ENCODE data around the gene FGF5.

FGF5 gene

DNA sequence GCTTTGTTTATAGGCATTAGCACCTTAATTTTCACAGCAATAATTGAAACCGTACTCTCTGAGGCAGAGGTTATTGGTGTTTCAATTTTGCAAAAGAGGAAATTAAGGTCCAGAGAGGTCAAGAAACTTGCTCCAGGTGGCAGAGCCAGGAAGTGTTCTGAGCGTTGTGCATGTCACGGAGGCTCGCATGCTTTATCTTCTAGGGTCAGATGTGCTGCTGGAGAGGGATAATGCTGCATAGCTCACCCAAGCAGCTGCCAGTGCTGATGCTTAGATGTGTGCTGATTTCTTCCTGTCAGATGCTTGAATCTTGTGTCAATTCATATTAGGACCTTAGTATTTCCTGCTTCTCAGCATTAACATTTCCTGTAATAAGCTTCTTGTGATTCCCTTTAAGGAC, 13.0 kb upstream of the FGF5 start:
- no peaks in the 10 kb centered on the region for H3K9me3 ChIP-seq (ENCODE audit: control extremely low read depth in 1 of 5, control insufficient read depth in 4 of 5, insufficient read depth in 2 of 5, low read depth in 1 of 5, low read length in 4 of 5)
- WGBS (ENCODE audit: insufficient coverage) = 74% methylated on average over 4 of the region's 4 CpGs
- POLR2A ChIA-PET = no interaction called here
- CTCF ChIA-PET = interaction anchor here (0.7 to 0.9 kb wide), 2 partner anchors 9 to 113 kb away, joined by 3 read pairs; no protein-coding TSS in a partner anchor
- H3K4me1 ChIP-seq (ENCODE audit: control extremely low read depth in 1 of 4, control insufficient read depth in 4 of 4, insufficient read depth in 4 of 4, low read length in 3 of 4) = peaks cover 0 to 4% (median under 1%) of the 10 kb centered on the region in 4 experiments
- peaks cover 0 to 28% (median 2%) of the 10 kb centered on the region in 5 experiments for H3K27me3 ChIP-seq (replicated peaks in 2 of 5; ENCODE audit: control insufficient read depth in 4 of 5, insufficient read depth in 5 of 5, low read length in 4 of 5)
- no peak overlapping the region for H3K4me3 ChIP-seq (ENCODE audit: control insufficient read depth in 1 of 7, extremely low read depth in 1 of 7, insufficient read depth in 4 of 7, low read depth in 2 of 7, low read length in 6 of 7)
- no peaks in the 10 kb centered on the region for H3K36me3 ChIP-seq (ENCODE audit: control insufficient read depth in 4 of 4, insufficient read depth in 4 of 4, low read length in 3 of 4)
- DNase-seq = peak in 2 of 3 donors; percentile 46 to 57
- no peak overlapping the region for H3K27ac ChIP-seq (ENCODE audit: insufficient read depth in 1 of 2, low read depth in 1 of 2, low read length in 2 of 2, poor library complexity in 1 of 2, severe bottlenecking in 2 of 2)

DNA sequence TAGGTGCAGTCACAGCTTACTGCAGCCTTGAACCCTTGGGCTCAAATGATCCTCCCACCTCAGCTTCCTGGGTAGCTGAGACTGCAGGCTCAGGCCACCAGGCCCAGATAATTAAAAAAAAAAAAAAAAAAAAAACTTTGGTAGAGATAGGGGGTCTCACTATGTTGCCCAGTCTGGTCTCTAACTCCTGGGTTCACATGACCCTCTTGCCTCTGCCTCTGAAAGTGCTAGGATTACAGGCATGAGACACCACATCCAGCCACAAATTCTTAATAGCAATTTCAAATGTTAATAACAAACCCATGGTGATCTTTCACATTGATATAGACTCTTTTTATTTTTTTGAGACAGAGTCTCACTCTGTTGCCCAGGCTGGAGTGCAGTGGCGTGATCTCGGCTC, 12.3 kb upstream of the FGF5 start:
- POLR2A ChIA-PET = no interaction called here
- CTCF ChIA-PET = interaction anchor here (0.7 to 0.9 kb wide), 2 partner anchors 10 to 114 kb away, joined by 3 read pairs; no protein-coding TSS in a partner anchor
- DNase-seq = no peak
- no peak overlapping the region for H3K4me3 ChIP-seq (ENCODE audit: control insufficient read depth in 1 of 7, extremely low read depth in 1 of 7, insufficient read depth in 4 of 7, low read depth in 2 of 7, low read length in 6 of 7)
- H3K36me3 ChIP-seq (ENCODE audit: control insufficient read depth in 4 of 4, insufficient read depth in 4 of 4, low read length in 3 of 4) = no peaks in the 10 kb centered on the region
- 100% methylated on average over 2 of the region's 2 CpGs for WGBS (ENCODE audit: insufficient coverage)
- no peaks in the 10 kb centered on the region for H3K9me3 ChIP-seq (ENCODE audit: control extremely low read depth in 1 of 5, control insufficient read depth in 4 of 5, insufficient read depth in 2 of 5, low read depth in 1 of 5, low read length in 4 of 5)
- no peak overlapping the region for H3K27ac ChIP-seq (ENCODE audit: insufficient read depth in 1 of 2, low read depth in 1 of 2, low read length in 2 of 2, poor library complexity in 1 of 2, severe bottlenecking in 2 of 2)
- H3K4me1 ChIP-seq (ENCODE audit: control extremely low read depth in 1 of 4, control insufficient read depth in 4 of 4, insufficient read depth in 4 of 4, low read length in 3 of 4) = peaks cover 0 to 4% (median under 1%) of the 10 kb centered on the region in 4 experiments
- peaks cover 0 to 34% (median 2%) of the 10 kb centered on the region in 5 experiments for H3K27me3 ChIP-seq (replicated peaks in 2 of 5; ENCODE audit: control insufficient read depth in 4 of 5, insufficient read depth in 5 of 5, low read length in 4 of 5)

DNA sequence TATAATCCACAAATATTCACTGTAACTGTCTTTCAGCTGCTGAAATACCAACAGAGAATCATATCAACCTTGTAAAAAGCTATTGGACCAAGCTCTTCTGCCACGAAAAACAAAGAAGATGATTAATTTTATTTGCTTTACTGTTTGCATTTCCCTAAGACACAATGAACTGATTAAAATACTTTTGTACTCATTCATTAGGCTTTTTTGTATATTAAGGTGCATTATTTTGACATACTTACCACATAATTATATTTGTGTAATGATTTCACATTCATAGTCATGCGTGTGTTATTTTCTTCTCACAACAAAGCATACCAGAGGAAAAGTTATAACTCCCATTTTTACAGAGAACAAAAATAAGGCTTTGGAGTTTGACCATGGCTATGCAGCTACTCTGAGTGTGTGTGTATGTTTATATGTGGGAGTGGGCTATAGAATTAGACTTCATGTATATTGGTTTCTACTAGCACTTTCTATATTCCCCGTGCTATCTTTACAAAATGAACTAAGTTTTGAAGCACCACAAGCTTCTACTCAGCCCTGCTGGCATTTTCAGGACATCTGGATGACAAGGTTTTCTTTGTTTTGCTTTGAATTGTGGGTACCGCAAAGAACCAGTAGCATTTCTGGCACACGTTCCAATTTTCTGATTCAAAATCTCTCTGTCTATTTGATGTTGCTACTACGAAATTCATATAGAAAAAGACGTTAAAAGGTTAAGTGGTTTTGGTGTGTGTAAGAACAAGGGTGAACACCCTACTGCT, 11.0 kb upstream of the FGF5 start:
- Histone ChIP-seq H3K9me3 (ENCODE audit: control extremely low read depth in 1 of 5, control insufficient read depth in 4 of 5, insufficient read depth in 2 of 5, low read depth in 1 of 5, low read length in 4 of 5) (no peaks in the 10 kb centered on the region), H3K27ac (ENCODE audit: insufficient read depth in 1 of 2, low read depth in 1 of 2, low read length in 2 of 2, poor library complexity in 1 of 2, severe bottlenecking in 2 of 2) (no peak overlapping the region), H3K4me3 (ENCODE audit: control insufficient read depth in 1 of 7, extremely low read depth in 1 of 7, insufficient read depth in 4 of 7, low read depth in 2 of 7, low read length in 6 of 7) (no peak overlapping the region), H3K36me3 (ENCODE audit: control insufficient read depth in 4 of 4, insufficient read depth in 4 of 4, low read length in 3 of 4) (no peaks in the 10 kb centered on the region), H3K27me3 (replicated peaks in 2 of 5; ENCODE audit: control insufficient read depth in 4 of 5, insufficient read depth in 5 of 5, low read length in 4 of 5) (peaks cover 0 to 40% (median 4%) of the 10 kb centered on the region in 5 experiments), H3K4me1 (ENCODE audit: control extremely low read depth in 1 of 4, control insufficient read depth in 4 of 4, insufficient read depth in 4 of 4, low read length in 3 of 4) (peaks cover 0 to 4% (median under 1%) of the 10 kb centered on the region in 4 experiments)
- 60% methylated on average over 1 of the region's 7 CpGs for WGBS (ENCODE audit: insufficient coverage)
- DNase-seq = no peak
- CTCF ChIA-PET = no interaction called here
- POLR2A ChIA-PET = no interaction called here

GRCh38 chr4:80257851-80258250, 8.6 kb upstream of the FGF5 start:
- no peaks in the 10 kb centered on the region for H3K36me3 ChIP-seq (ENCODE audit: control insufficient read depth in 4 of 4, insufficient read depth in 4 of 4, low read length in 3 of 4)
- no peak overlapping the region for H3K27ac ChIP-seq (ENCODE audit: insufficient read depth in 1 of 2, low read depth in 1 of 2, low read length in 2 of 2, poor library complexity in 1 of 2, severe bottlenecking in 2 of 2)
- H3K4me1 ChIP-seq (ENCODE audit: control extremely low read depth in 1 of 4, control insufficient read depth in 4 of 4, insufficient read depth in 4 of 4, low read length in 3 of 4) = peaks cover 0 to 4% (median 0%) of the 10 kb centered on the region in 4 experiments
- POLR2A ChIA-PET = no interaction called here
- H3K9me3 ChIP-seq (ENCODE audit: control extremely low read depth in 1 of 5, control insufficient read depth in 4 of 5, insufficient read depth in 2 of 5, low read depth in 1 of 5, low read length in 4 of 5) = no peaks in the 10 kb centered on the region
- peaks cover 2 to 58% (median 8%) of the 10 kb centered on the region in 5 experiments for H3K27me3 ChIP-seq (replicated peaks in 2 of 5; ENCODE audit: control insufficient read depth in 4 of 5, insufficient read depth in 5 of 5, low read length in 4 of 5)
- no peak overlapping the region for H3K4me3 ChIP-seq (ENCODE audit: control insufficient read depth in 1 of 7, extremely low read depth in 1 of 7, insufficient read depth in 4 of 7, low read depth in 2 of 7, low read length in 6 of 7)
- CTCF ChIA-PET = interaction anchor here (0.6 kb wide), 1 partner anchor 1208 kb away, joined by 3 read pairs; no protein-coding TSS in a partner anchor
- no peak for DNase-seq

DNA sequence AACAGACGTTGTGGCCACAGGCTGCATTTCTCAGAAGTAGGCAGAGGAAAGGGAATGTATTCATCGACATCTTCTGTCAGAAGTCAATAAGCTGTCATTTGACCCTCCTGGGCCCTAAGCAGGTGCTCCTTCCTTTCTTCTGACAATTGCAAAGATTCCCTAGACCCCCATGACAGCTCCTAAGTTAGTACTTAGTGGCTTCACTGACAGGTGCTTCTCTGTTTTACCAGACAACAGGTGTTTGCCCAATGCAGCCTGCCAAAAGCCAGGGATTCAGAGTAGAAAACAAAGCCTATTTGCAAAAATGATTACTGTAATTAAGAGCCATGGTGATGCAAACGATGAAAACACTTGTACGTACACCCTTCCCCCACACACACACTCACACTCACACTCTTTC, 7.5 kb upstream of the FGF5 start:
- no peak for DNase-seq
- POLR2A ChIA-PET = no interaction called here
- WGBS (ENCODE audit: insufficient coverage) = 55% methylated on average over 4 of the region's 4 CpGs
- no peak overlapping the region for H3K4me3 ChIP-seq (ENCODE audit: control insufficient read depth in 1 of 7, extremely low read depth in 1 of 7, insufficient read depth in 4 of 7, low read depth in 2 of 7, low read length in 6 of 7)
- no peak overlapping the region for H3K27ac ChIP-seq (ENCODE audit: insufficient read depth in 1 of 2, low read depth in 1 of 2, low read length in 2 of 2, poor library complexity in 1 of 2, severe bottlenecking in 2 of 2)
- H3K4me1 ChIP-seq (ENCODE audit: control extremely low read depth in 1 of 4, control insufficient read depth in 4 of 4, insufficient read depth in 4 of 4, low read length in 3 of 4) = peaks cover 0 to 5% (median 2%) of the 10 kb centered on the region in 4 experiments
- peaks cover 2 to 70% (median 16%) of the 10 kb centered on the region in 5 experiments for H3K27me3 ChIP-seq (replicated peaks in 2 of 5; ENCODE audit: control insufficient read depth in 4 of 5, insufficient read depth in 5 of 5, low read length in 4 of 5)
- H3K36me3 ChIP-seq (ENCODE audit: control insufficient read depth in 4 of 4, insufficient read depth in 4 of 4, low read length in 3 of 4) = no peaks in the 10 kb centered on the region
- no peaks in the 10 kb centered on the region for H3K9me3 ChIP-seq (ENCODE audit: control extremely low read depth in 1 of 5, control insufficient read depth in 4 of 5, insufficient read depth in 2 of 5, low read depth in 1 of 5, low read length in 4 of 5)
- CTCF ChIA-PET = no interaction called here

DNA sequence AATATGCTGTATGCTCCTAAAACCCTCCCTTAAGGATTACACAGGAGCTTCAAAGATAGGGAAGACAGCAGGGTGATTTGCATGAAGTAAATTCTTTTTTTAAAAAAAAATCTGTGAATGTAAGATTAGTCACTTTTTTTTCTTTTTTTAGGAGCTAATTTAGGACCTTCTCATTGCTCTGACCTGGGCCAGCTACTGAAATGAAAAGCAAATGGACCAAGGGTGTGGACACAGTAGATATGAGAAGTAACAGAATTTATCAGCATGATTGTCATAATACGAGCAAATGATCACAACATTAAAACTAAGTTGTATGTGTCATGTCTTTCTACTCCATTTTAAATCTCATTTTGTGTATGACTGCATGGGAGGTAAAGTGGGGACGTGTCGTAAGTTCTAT, 6.6 kb upstream of the FGF5 start:
- ChIA-PET CTCF (no interaction called here), POLR2A (no interaction called here)
- Histone ChIP-seq H3K9me3 (ENCODE audit: control extremely low read depth in 1 of 5, control insufficient read depth in 4 of 5, insufficient read depth in 2 of 5, low read depth in 1 of 5, low read length in 4 of 5) (no peaks in the 10 kb centered on the region), H3K27ac (ENCODE audit: insufficient read depth in 1 of 2, low read depth in 1 of 2, low read length in 2 of 2, poor library complexity in 1 of 2, severe bottlenecking in 2 of 2) (no peak overlapping the region), H3K36me3 (ENCODE audit: control insufficient read depth in 4 of 4, insufficient read depth in 4 of 4, low read length in 3 of 4) (no peaks in the 10 kb centered on the region), H3K4me3 (ENCODE audit: control insufficient read depth in 1 of 7, extremely low read depth in 1 of 7, insufficient read depth in 4 of 7, low read depth in 2 of 7, low read length in 6 of 7) (no peak overlapping the region), H3K4me1 (ENCODE audit: control extremely low read depth in 1 of 4, control insufficient read depth in 4 of 4, insufficient read depth in 4 of 4, low read length in 3 of 4) (peaks cover 0 to 7% (median 2%) of the 10 kb centered on the region in 4 experiments), H3K27me3 (replicated peaks in 2 of 5; ENCODE audit: control insufficient read depth in 4 of 5, insufficient read depth in 5 of 5, low read length in 4 of 5) (peaks cover 6 to 78% (median 23%) of the 10 kb centered on the region in 5 experiments)
- no CpG with 5 or more reads among the region's 3 CpGs for WGBS (ENCODE audit: insufficient coverage)
- DNase-seq = no peak

DNA sequence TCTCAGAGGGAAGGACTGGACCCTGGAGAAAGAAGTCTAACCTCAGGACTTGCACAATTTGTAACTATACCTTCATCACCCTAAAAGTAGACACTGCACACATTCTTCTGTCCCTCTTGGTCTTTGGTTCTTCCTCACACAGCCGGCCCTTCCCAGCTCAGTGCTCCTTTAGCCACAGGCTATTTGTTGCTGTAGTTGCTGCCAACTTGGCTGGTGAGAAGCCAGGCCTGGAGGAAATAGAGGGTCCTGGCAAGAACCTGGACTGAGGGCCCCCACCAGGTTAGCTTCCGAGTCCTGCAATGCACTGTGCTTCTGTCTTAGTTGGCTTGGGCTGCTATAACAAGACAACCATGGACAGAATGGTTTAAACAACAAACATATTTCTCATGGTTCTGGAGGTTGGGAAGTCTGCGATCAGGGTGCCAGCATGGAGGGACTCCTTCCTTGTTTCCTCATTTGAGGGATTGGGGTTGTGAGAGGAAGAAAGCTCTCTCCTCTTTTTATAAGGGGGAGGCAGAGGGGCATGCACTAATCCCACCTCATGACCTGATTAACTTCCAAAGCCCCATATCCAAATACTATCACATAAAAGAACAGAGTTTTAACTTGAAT, 4.4 kb upstream of the FGF5 start:
- H3K27me3 ChIP-seq (replicated peaks in 2 of 5; ENCODE audit: control insufficient read depth in 4 of 5, insufficient read depth in 5 of 5, low read length in 4 of 5) = peaks cover 10 to 86% (median 39%) of the 10 kb centered on the region in 5 experiments
- WGBS (ENCODE audit: insufficient coverage) = 100% methylated on average over 2 of the region's 3 CpGs
- ChIA-PET CTCF (interaction anchor here (1.1 to 1.3 kb wide), 2 partner anchors 42 to 74 kb away, joined by 3 read pairs; no protein-coding TSS in a partner anchor), POLR2A (no interaction called here)
- no peak for DNase-seq
- H3K4me3 ChIP-seq (ENCODE audit: control insufficient read depth in 1 of 7, extremely low read depth in 1 of 7, insufficient read depth in 4 of 7, low read depth in 2 of 7, low read length in 6 of 7) = no peak overlapping the region
- H3K9me3 ChIP-seq (ENCODE audit: control extremely low read depth in 1 of 5, control insufficient read depth in 4 of 5, insufficient read depth in 2 of 5, low read depth in 1 of 5, low read length in 4 of 5) = no peaks in the 10 kb centered on the region
- no peaks in the 10 kb centered on the region for H3K36me3 ChIP-seq (ENCODE audit: control insufficient read depth in 4 of 4, insufficient read depth in 4 of 4, low read length in 3 of 4)
- no peak overlapping the region for H3K27ac ChIP-seq (ENCODE audit: insufficient read depth in 1 of 2, low read depth in 1 of 2, low read length in 2 of 2, poor library complexity in 1 of 2, severe bottlenecking in 2 of 2)
- H3K4me1 ChIP-seq (ENCODE audit: control extremely low read depth in 1 of 4, control insufficient read depth in 4 of 4, insufficient read depth in 4 of 4, low read length in 3 of 4) = peaks cover 5 to 25% (median 19%) of the 10 kb centered on the region in 4 experiments

All from common myeloid progenitor, CD34-positive (primary cell).